Measurements from ENCODE around the gene OR52N1.

DNA sequence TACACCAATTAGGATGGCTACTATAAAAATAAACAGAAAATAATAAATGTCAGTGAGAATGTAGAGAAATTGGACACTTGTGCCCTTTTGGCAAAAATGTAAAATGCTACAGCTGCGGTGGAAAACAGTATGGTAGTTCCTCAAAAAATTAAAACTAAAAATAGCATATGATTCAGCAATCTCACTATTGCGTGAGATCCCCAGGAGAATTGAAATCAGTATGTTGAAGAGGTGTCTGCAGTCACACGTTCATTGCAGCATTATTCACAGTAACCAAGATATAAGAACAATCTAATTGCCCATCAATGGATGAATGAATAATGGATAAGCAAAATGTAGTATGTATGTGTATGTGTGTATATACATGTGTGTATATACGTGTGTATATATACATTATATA is 24.5 kb upstream of the OR52N1 start:
- no peak for TF ChIP-seq CTCF (IDR thresholded peaks at IDR 0.05)
- TF ChIP-seq POLR2A (IDR thresholded peaks at IDR 0.05), result no peak
